ENCODE results near the gene ACP3. TPM values are rescaled to one million over a fixed set of nuclear protein-coding genes. Genes with fewer than 3 reads are reported as not detected.
A peak's percentile ranks its signal among the peaks of the same experiment; 100 is the strongest.
"Not testable (repeated sequence)": the region's sequence is repeated elsewhere in the genome, so short reads cannot be mapped to it uniquely, and the experiment has no call there.

The ACP3 gene
- total RNA-seq, 1 experiment from 2014 or later, result 14.6 TPM

- BruUV-seq (replicated peaks), result no TSS peak
- TF ChIP-seq, protein P1, sequence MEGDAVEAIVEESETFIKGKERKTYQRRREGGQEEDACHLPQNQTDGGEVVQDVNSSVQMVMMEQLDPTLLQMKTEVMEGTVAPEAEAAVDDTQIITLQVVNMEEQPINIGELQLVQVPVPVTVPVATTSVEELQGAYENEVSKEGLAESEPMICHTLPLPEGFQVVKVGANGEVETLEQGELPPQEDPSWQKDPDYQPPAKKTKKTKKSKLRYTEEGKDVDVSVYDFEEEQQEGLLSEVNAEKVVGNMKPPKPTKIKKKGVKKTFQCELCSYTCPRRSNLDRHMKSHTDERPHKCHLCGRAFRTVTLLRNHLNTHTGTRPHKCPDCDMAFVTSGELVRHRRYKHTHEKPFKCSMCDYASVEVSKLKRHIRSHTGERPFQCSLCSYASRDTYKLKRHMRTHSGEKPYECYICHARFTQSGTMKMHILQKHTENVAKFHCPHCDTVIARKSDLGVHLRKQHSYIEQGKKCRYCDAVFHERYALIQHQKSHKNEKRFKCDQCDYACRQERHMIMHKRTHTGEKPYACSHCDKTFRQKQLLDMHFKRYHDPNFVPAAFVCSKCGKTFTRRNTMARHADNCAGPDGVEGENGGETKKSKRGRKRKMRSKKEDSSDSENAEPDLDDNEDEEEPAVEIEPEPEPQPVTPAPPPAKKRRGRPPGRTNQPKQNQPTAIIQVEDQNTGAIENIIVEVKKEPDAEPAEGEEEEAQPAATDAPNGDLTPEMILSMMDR (conservative IDR thresholded peaks at IDR 0.05; ENCODE audit: low read depth, low read length), result no peak
- no peak for TF ChIP-seq EZH2 (IDR thresholded peaks at IDR 0.05; ENCODE audit: borderline replicate concordance, low read depth, low read length, poor library complexity, severe bottlenecking)
- H3K27ac ChIP-seq (ENCODE audit: low read depth, low read length, poor library complexity, severe bottlenecking), result no peak overlapping the region
- no peaks in the 10 kb centered on the region for H3K36me3 ChIP-seq (ENCODE audit: insufficient read depth, low read length, poor library complexity, severe bottlenecking)
- no peaks in the 10 kb centered on the region for H3K9me3 ChIP-seq (ENCODE audit: low read depth, low read length, poor library complexity, severe bottlenecking)
- DNase-seq (ENCODE audit: low spot score), result no peak
- intact Hi-C loops (cut with micrococcal nuclease; ENCODE audit: unreplicated experiment), result loop anchor here (5.0 kb wide), 1 partner anchor 359 kb away; the partner anchor contains the start of gene CPNE4
- peaks cover 3% of the 10 kb centered on the region for H3K27me3 ChIP-seq (replicated peaks; ENCODE audit: insufficient read depth, low read depth, low read length, poor library complexity)
- H3K4me3 ChIP-seq (ENCODE audit: low read depth, low read length, poor library complexity, severe bottlenecking), result no peak overlapping the region
- no peaks in the 10 kb centered on the region for H3K4me1 ChIP-seq (ENCODE audit: insufficient read depth, low read length, poor library complexity, severe bottlenecking)
- ChIA-PET CTCF (no interaction called here), POLR2A (ENCODE audit: low non-redundant PET) (no interaction called here)
These were observed 79.0 kb downstream of the ACP3 start for GRCh38 chr3:132396255-132396654.

DNA sequence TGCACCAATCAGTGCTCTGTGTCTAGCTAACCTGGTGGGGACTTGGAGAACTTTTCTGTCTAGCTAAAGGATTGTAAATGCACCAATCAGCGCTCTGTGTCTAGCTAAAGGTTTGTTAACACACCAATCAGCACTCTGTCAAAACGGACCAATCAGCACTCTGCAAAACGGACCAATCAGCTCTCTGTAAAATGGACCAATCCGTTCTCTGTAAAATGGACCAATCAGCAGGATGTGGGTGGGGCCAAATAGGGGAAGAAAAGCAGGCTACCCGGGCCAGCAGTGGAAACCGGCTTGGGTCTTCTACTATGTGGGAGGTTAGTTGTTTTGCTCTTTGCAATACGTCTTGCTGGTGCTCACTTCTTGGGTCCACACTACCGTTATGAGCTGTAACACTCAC is 79.6 kb downstream of the ACP3 start:
- H3K36me3 ChIP-seq (ENCODE audit: insufficient read depth, low read length, poor library complexity, severe bottlenecking); H3K4me3 ChIP-seq (ENCODE audit: low read depth, low read length, poor library complexity, severe bottlenecking); H3K27ac ChIP-seq (ENCODE audit: low read depth, low read length, poor library complexity, severe bottlenecking); BruUV-seq (replicated peaks); H3K9me3 ChIP-seq (ENCODE audit: low read depth, low read length, poor library complexity, severe bottlenecking); CTCF ChIA-PET; H3K4me1 ChIP-seq (ENCODE audit: insufficient read depth, low read length, poor library complexity, severe bottlenecking); H3K27me3 ChIP-seq (replicated peaks; ENCODE audit: insufficient read depth, low read depth, low read length, poor library complexity); DNase-seq (ENCODE audit: low spot score); POLR2A ChIA-PET (ENCODE audit: low non-redundant PET): not testable (repeated sequence)
- intact Hi-C loops (cut with micrococcal nuclease; ENCODE audit: unreplicated experiment), result loop anchor here (5.0 kb wide), 1 partner anchor 359 kb away; the partner anchor contains the start of gene CPNE4

- POLR2A ChIA-PET (ENCODE audit: low non-redundant PET), result no interaction called here
- TF ChIP-seq, protein P1 (conservative IDR thresholded peaks at IDR 0.05; ENCODE audit: low read depth, low read length), result peak; percentile 88
- no peak for TF ChIP-seq EZH2 (IDR thresholded peaks at IDR 0.05; ENCODE audit: borderline replicate concordance, low read depth, low read length, poor library complexity, severe bottlenecking)
- CTCF ChIA-PET, result interaction anchor here (0.6 to 1.2 kb wide), 5 partner anchors 12 to 1504 kb away, joined by 3 to 9 read pairs (median 4); no protein-coding TSS in a partner anchor
- DNase-seq (ENCODE audit: low spot score), result peak; percentile 71
- H3K27me3 ChIP-seq (replicated peaks; ENCODE audit: insufficient read depth, low read depth, low read length, poor library complexity), result no peaks in the 10 kb centered on the region
- intact Hi-C loops (cut with micrococcal nuclease; ENCODE audit: unreplicated experiment), result loop anchor here (1.0 to 5.0 kb wide), 4 partner anchors 46 to 362 kb away; partner anchors contain the start of gene CPNE4
- no peaks in the 10 kb centered on the region for H3K36me3 ChIP-seq (ENCODE audit: insufficient read depth, low read length, poor library complexity, severe bottlenecking)
- no peak overlapping the region for H3K4me3 ChIP-seq (ENCODE audit: low read depth, low read length, poor library complexity, severe bottlenecking)
- peaks cover 4% of the 10 kb centered on the region for H3K4me1 ChIP-seq (ENCODE audit: insufficient read depth, low read length, poor library complexity, severe bottlenecking)
- no peak overlapping the region for H3K27ac ChIP-seq (ENCODE audit: low read depth, low read length, poor library complexity, severe bottlenecking)
- no peaks in the 10 kb centered on the region for H3K9me3 ChIP-seq (ENCODE audit: low read depth, low read length, poor library complexity, severe bottlenecking)
- no TSS peak for BruUV-seq (replicated peaks)
These were observed 82.1 kb downstream of the ACP3 start for GRCh38 chr3:132399054-132399929.
